ENCODE results near the gene TH. TPM values are rescaled to one million over a fixed set of nuclear protein-coding genes. Genes with fewer than 3 reads are reported as not detected.

TH gene
- total and polyA plus RNA-seq, 9 of the 15 experiments (the other 6 are each of a cell fraction or from before 2014, with no cell fraction given): not detected

GRCh38 chr11:2179516-2179915 is 7.9 kb upstream of the TH start (continued):
- TF ChIP-seq, protein P1, sequence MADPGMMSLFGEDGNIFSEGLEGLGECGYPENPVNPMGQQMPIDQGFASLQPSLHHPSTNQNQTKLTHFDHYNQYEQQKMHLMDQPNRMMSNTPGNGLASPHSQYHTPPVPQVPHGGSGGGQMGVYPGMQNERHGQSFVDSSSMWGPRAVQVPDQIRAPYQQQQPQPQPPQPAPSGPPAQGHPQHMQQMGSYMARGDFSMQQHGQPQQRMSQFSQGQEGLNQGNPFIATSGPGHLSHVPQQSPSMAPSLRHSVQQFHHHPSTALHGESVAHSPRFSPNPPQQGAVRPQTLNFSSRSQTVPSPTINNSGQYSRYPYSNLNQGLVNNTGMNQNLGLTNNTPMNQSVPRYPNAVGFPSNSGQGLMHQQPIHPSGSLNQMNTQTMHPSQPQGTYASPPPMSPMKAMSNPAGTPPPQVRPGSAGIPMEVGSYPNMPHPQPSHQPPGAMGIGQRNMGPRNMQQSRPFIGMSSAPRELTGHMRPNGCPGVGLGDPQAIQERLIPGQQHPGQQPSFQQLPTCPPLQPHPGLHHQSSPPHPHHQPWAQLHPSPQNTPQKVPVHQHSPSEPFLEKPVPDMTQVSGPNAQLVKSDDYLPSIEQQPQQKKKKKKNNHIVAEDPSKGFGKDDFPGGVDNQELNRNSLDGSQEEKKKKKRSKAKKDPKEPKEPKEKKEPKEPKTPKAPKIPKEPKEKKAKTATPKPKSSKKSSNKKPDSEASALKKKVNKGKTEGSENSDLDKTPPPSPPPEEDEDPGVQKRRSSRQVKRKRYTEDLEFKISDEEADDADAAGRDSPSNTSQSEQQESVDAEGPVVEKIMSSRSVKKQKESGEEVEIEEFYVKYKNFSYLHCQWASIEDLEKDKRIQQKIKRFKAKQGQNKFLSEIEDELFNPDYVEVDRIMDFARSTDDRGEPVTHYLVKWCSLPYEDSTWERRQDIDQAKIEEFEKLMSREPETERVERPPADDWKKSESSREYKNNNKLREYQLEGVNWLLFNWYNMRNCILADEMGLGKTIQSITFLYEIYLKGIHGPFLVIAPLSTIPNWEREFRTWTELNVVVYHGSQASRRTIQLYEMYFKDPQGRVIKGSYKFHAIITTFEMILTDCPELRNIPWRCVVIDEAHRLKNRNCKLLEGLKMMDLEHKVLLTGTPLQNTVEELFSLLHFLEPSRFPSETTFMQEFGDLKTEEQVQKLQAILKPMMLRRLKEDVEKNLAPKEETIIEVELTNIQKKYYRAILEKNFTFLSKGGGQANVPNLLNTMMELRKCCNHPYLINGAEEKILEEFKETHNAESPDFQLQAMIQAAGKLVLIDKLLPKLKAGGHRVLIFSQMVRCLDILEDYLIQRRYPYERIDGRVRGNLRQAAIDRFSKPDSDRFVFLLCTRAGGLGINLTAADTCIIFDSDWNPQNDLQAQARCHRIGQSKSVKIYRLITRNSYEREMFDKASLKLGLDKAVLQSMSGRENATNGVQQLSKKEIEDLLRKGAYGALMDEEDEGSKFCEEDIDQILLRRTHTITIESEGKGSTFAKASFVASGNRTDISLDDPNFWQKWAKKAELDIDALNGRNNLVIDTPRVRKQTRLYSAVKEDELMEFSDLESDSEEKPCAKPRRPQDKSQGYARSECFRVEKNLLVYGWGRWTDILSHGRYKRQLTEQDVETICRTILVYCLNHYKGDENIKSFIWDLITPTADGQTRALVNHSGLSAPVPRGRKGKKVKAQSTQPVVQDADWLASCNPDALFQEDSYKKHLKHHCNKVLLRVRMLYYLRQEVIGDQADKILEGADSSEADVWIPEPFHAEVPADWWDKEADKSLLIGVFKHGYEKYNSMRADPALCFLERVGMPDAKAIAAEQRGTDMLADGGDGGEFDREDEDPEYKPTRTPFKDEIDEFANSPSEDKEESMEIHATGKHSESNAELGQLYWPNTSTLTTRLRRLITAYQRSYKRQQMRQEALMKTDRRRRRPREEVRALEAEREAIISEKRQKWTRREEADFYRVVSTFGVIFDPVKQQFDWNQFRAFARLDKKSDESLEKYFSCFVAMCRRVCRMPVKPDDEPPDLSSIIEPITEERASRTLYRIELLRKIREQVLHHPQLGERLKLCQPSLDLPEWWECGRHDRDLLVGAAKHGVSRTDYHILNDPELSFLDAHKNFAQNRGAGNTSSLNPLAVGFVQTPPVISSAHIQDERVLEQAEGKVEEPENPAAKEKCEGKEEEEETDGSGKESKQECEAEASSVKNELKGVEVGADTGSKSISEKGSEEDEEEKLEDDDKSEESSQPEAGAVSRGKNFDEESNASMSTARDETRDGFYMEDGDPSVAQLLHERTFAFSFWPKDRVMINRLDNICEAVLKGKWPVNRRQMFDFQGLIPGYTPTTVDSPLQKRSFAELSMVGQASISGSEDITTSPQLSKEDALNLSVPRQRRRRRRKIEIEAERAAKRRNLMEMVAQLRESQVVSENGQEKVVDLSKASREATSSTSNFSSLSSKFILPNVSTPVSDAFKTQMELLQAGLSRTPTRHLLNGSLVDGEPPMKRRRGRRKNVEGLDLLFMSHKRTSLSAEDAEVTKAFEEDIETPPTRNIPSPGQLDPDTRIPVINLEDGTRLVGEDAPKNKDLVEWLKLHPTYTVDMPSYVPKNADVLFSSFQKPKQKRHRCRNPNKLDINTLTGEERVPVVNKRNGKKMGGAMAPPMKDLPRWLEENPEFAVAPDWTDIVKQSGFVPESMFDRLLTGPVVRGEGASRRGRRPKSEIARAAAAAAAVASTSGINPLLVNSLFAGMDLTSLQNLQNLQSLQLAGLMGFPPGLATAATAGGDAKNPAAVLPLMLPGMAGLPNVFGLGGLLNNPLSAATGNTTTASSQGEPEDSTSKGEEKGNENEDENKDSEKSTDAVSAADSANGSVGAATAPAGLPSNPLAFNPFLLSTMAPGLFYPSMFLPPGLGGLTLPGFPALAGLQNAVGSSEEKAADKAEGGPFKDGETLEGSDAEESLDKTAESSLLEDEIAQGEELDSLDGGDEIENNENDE (IDR thresholded peaks at IDR 0.05; ENCODE audit: low read depth, low read length): no peak
- TF ChIP-seq TCF7 (IDR thresholded peaks at IDR 0.05; ENCODE audit: borderline replicate concordance) (no peak), ZNF274 (IDR thresholded peaks at IDR 0.05; ENCODE audit: borderline replicate concordance, low read depth, low read length) (no peak), RBBP5 (IDR thresholded peaks at IDR 0.05; ENCODE audit: borderline replicate concordance, insufficient read depth, low read length, poor library complexity, severe bottlenecking) (no peak), TGIF2 (CRISPR knock-in tag; IDR thresholded peaks at IDR 0.05) (no peak), KDM4B (IDR thresholded peaks at IDR 0.05; ENCODE audit: borderline replicate concordance in 2 of 2, low read depth in 1 of 2) (no peak)
- TF ChIP-seq, protein P2, sequence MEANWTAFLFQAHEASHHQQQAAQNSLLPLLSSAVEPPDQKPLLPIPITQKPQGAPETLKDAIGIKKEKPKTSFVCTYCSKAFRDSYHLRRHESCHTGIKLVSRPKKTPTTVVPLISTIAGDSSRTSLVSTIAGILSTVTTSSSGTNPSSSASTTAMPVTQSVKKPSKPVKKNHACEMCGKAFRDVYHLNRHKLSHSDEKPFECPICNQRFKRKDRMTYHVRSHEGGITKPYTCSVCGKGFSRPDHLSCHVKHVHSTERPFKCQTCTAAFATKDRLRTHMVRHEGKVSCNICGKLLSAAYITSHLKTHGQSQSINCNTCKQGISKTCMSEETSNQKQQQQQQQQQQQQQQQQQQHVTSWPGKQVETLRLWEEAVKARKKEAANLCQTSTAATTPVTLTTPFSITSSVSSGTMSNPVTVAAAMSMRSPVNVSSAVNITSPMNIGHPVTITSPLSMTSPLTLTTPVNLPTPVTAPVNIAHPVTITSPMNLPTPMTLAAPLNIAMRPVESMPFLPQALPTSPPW (CRISPR knock-in tag; IDR thresholded peaks at IDR 0.05): no peak
- TF ChIP-seq, protein P3, sequence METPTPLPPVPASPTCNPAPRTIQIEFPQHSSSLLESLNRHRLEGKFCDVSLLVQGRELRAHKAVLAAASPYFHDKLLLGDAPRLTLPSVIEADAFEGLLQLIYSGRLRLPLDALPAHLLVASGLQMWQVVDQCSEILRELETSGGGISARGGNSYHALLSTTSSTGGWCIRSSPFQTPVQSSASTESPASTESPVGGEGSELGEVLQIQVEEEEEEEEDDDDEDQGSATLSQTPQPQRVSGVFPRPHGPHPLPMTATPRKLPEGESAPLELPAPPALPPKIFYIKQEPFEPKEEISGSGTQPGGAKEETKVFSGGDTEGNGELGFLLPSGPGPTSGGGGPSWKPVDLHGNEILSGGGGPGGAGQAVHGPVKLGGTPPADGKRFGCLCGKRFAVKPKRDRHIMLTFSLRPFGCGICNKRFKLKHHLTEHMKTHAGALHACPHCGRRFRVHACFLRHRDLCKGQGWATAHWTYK (CRISPR knock-in tag; IDR thresholded peaks at IDR 0.05): no peak

All from K562 (cell line).